ENCODE results near the gene REXO1.

REXO1 gene

GRCh38 chr19:1816530-1817298 lies 31.6 kb downstream of the REXO1 start:
- ChIA-PET POLR2A (interaction anchor here (0.5 kb wide), 1 partner anchor 18 kb away, joined by 4 read pairs; no protein-coding TSS in a partner anchor), CTCF (interaction anchor here (0.9 kb wide), 1 partner anchor 21 kb away, joined by 3 read pairs; no protein-coding TSS in a partner anchor)
- no peak overlapping the region for H3K27ac ChIP-seq (ENCODE audit: extremely low read depth, low read depth, low read length)
- H3K4me3 ChIP-seq (ENCODE audit: low read depth, low read length): no peak overlapping the region
- H3K9me3 ChIP-seq (ENCODE audit: control insufficient read depth, insufficient read depth, low read depth, low read length): no peaks in the 10 kb centered on the region
- TF ChIP-seq ATF2 (tag by site-specific recombination; IDR thresholded peaks at IDR 0.05; ENCODE audit: low read depth) (no peak), ZNF473 (tag by site-specific recombination; IDR thresholded peaks at IDR 0.05) (no peak), YY1 (tag by site-specific recombination; IDR thresholded peaks at IDR 0.05) (no peak)
- TF ChIP-seq, protein P1, sequence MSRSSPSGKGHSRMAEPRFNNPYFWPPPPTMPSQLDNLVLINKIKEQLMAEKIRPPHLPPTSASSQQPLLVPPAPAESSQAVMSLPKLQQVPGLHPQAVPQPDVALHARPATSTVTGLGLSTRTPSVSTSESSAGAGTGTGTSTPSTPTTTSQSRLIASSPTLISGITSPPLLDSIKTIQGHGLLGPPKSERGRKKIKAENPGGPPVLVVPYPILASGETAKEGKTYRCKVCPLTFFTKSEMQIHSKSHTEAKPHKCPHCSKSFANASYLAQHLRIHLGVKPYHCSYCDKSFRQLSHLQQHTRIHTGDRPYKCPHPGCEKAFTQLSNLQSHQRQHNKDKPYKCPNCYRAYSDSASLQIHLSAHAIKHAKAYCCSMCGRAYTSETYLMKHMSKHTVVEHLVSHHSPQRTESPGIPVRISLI (tag by site-specific recombination; IDR thresholded peaks at IDR 0.05): no peak
- no peaks in the 10 kb centered on the region for H3K4me1 ChIP-seq (ENCODE audit: control insufficient read depth, insufficient read depth, low read length)
- peaks cover 7 to 63% of the 10 kb centered on the region in 2 experiments; a peak in 2 of 3 replicates for H3K36me3 ChIP-seq (ENCODE audit: control insufficient read depth in 2 of 2, insufficient read depth in 1 of 2, low read length in 2 of 2)

DNA sequence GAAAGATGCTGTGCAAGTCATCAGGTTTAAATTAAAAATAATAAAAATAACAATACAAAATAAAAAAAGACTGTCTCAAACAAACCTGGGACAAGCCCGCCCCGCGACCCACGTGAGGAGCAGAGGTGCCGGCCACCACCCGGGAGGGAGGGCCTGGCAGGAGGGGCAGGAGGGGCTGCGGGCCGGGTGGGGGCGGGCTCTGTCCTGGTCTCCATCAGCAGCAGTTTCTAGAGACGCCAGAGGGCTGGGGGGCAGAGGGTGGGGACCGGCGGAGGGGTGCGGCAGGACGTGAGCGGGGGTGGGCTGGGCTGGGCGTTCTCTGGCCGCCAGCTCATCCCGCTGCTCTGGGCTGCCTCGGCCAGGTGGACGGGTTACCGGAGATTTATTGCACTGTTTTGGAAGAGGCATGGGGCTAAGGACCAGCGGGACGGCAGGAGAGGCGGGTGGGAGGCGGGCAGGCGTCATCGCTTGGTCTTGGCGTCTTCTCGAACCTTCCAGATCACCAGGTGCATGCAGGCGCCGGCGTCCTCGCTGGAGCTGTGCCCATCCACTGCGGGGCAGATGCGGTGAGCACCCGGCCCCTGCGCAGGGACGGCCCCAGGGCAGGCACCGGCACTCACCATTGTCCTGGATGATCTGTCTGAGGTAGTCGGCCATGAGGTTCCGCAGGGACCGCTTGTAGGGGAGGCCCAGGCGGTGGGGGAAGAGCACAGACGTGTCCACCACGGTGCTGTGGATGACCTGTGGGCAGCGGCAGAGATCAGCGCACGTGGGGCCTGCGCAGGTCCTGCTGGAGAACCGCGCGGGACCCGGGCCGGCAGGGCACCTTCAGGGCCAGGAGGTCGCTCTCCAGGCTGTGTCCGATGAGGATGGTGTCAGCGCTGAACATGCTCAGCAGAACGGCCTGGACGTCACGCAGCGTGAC lies 32.4 kb downstream of the REXO1 start:
- no peak overlapping the region for H3K27ac ChIP-seq (ENCODE audit: extremely low read depth, low read depth, low read length)
- TF ChIP-seq ZNF600 (tag by site-specific recombination; IDR thresholded peaks at IDR 0.05): 0 out of 2 replicates have a peak, but pooled peaks have one; percentile 24
- TF ChIP-seq ZFHX2 (tag by site-specific recombination; conservative IDR thresholded peaks at IDR 0.05): no peak
- TF ChIP-seq KLF1 (tag by site-specific recombination; IDR thresholded peaks at IDR 0.05): no peak
- TF ChIP-seq KLF16 (tag by site-specific recombination; IDR thresholded peaks at IDR 0.05): no peak
- TF ChIP-seq KLF17 (tag by site-specific recombination; IDR thresholded peaks at IDR 0.05): 0 out of 2 replicates have a peak, but pooled peaks have one; percentile 20
- ChIA-PET CTCF (interaction anchor here (0.9 to 2.7 kb wide), 2 partner anchors 10 to 22 kb away, joined by 3 to 17 read pairs; no protein-coding TSS in a partner anchor), POLR2A (interaction anchor here (0.5 kb wide), 1 partner anchor 17 kb away, joined by 4 read pairs; no protein-coding TSS in a partner anchor)
- H3K36me3 ChIP-seq (ENCODE audit: control insufficient read depth in 2 of 2, insufficient read depth in 1 of 2, low read length in 2 of 2): peaks cover 5 to 57% of the 10 kb centered on the region in 2 experiments; a peak in 2 of 3 replicates
- no peaks in the 10 kb centered on the region for H3K9me3 ChIP-seq (ENCODE audit: control insufficient read depth, insufficient read depth, low read depth, low read length)
- no peaks in the 10 kb centered on the region for H3K4me1 ChIP-seq (ENCODE audit: control insufficient read depth, insufficient read depth, low read length)
- H3K4me3 ChIP-seq (ENCODE audit: low read depth, low read length): no peak overlapping the region

- TF ChIP-seq BCL11A (tag by site-specific recombination; IDR thresholded peaks at IDR 0.05; ENCODE audit: low read depth) (0 out of 2 replicates have a peak, but pooled peaks have one; percentile 29), ZBTB7A (tag by site-specific recombination; IDR thresholded peaks at IDR 0.05; ENCODE audit: low read depth) (0 out of 2 replicates have a peak, but pooled peaks have one; percentile 24), ZNF404 (tag by site-specific recombination; IDR thresholded peaks at IDR 0.05) (no peak)
- H3K9me3 ChIP-seq (ENCODE audit: control insufficient read depth, insufficient read depth, low read depth, low read length): no peaks in the 10 kb centered on the region
- H3K27ac ChIP-seq (ENCODE audit: extremely low read depth, low read depth, low read length): no peak overlapping the region
- no peaks in the 10 kb centered on the region for H3K4me1 ChIP-seq (ENCODE audit: control insufficient read depth, insufficient read depth, low read length)
- H3K36me3 ChIP-seq (ENCODE audit: control insufficient read depth in 2 of 2, insufficient read depth in 1 of 2, low read length in 2 of 2): peaks cover 0 to 50% of the 10 kb centered on the region in 2 experiments; a peak in 1 of 3 replicates
- POLR2A ChIA-PET: interaction anchor here (1.9 kb wide), 1 partner anchor 11 kb away, joined by 7 read pairs; no protein-coding TSS in a partner anchor
- no peak overlapping the region for H3K4me3 ChIP-seq (ENCODE audit: low read depth, low read length)
- CTCF ChIA-PET: interaction anchor here (1.4 to 2.7 kb wide), 3 partner anchors 11 to 142 kb away, joined by 6 to 17 read pairs (median 15); no protein-coding TSS in a partner anchor
Observed at GRCh38 chr19:1814833-1815604, 33.3 kb downstream of the REXO1 start.

Data from HEK293 (cell line).